Measurements from ENCODE around the gene C6orf136. TPM values are rescaled to one million over a fixed set of nuclear protein-coding genes. Genes with fewer than 3 reads are reported as not detected.
A peak's percentile ranks its signal among the peaks of the same experiment; 100 is the strongest.

The C6orf136 gene
- total and polyA plus RNA-seq, 10 of the 15 experiments (the other 5 are each of a cell fraction or from before 2014, with no cell fraction given): 5.2 to 24.1 (median 14.9) TPM

DNA sequence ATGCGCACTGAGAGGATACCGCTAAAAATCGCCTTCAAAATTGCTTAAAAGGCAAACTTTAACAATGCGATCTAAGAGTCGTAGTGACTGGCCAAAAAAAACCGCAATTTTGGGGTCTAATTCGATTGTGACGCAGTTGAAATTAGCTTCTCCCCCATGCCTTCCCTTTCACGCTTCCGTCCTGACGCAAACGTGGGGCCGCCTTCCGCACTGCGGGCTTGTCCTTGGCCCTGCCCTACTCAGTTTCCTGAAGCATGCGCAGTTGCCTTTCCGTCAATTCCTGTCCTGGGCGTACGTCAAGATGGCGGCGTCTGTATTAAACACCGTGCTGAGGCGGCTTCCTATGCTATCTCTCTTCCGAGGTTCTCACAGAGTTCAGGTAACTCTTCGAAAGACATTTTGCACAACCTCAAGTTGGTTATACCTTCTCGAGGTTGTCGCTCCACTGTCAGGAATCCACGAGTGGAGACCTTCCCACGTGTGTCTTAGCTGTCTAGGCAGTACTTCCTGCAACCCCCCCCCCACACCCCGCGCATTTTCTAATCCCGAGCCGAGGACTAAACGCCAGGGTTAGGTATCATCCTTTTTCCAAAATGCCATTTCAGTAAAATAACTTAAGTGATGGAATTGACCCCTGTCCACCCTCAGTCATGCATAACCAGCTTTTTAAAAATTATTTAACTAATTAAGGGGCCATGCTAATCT lies 29.2 kb upstream of the C6orf136 start, which contains the start of gene MRPS18B (continued):
- TF ChIP-seq RBBP5 (conservative IDR thresholded peaks at IDR 0.05): no peak
- no peak for TF ChIP-seq ZNF274 (IDR thresholded peaks at IDR 0.05; ENCODE audit: insufficient read depth, insufficient read length)
- 0 out of 2 replicates have a peak, but pooled peaks have one; percentile 58 for TF ChIP-seq LARP7 (IDR thresholded peaks at IDR 0.05)
- TF ChIP-seq RUNX3 (IDR thresholded peaks at IDR 0.05; ENCODE audit: low read length): peak; percentile 24; the same call in 1 of the 2 replicates
- peak; percentile 48; the same call in 1 of the 2 replicates for TF ChIP-seq SPI1 (IDR thresholded peaks at IDR 0.05; ENCODE audit: borderline replicate concordance, insufficient read depth, low read depth, low read length)
- no peak for TF ChIP-seq NFYB (IDR thresholded peaks at IDR 0.05; ENCODE audit: insufficient read depth, low read depth, low read length)
- TF ChIP-seq STAT1 (conservative IDR thresholded peaks at IDR 0.05): 0 out of 2 replicates have a peak, but pooled peaks have one; percentile 55
- peak; percentile 43 for TF ChIP-seq PAX8 (IDR thresholded peaks at IDR 0.05)
- TF ChIP-seq BACH1 (IDR thresholded peaks at IDR 0.05; ENCODE audit: borderline replicate concordance): peak; percentile 27; the same call in 1 of the 2 replicates
- no peak for TF ChIP-seq ZNF207 (IDR thresholded peaks at IDR 0.05; ENCODE audit: borderline replicate concordance)
- no peak for TF ChIP-seq TCF7 (IDR thresholded peaks at IDR 0.05; ENCODE audit: borderline replicate concordance)
- TF ChIP-seq, protein P1, sequence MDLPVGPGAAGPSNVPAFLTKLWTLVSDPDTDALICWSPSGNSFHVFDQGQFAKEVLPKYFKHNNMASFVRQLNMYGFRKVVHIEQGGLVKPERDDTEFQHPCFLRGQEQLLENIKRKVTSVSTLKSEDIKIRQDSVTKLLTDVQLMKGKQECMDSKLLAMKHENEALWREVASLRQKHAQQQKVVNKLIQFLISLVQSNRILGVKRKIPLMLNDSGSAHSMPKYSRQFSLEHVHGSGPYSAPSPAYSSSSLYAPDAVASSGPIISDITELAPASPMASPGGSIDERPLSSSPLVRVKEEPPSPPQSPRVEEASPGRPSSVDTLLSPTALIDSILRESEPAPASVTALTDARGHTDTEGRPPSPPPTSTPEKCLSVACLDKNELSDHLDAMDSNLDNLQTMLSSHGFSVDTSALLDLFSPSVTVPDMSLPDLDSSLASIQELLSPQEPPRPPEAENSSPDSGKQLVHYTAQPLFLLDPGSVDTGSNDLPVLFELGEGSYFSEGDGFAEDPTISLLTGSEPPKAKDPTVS (IDR thresholded peaks at IDR 0.05; ENCODE audit: low read depth, low read length): no peak; the same call in 1 of the 2 replicates
- peak; percentile 78 for TF ChIP-seq ATF7 (IDR thresholded peaks at IDR 0.05; ENCODE audit: low read depth)
- TF ChIP-seq ZNF217 (IDR thresholded peaks at IDR 0.05): no peak
- TF ChIP-seq SREBF1 (IDR thresholded peaks at IDR 0.05; ENCODE audit: low read length): no peak
- TF ChIP-seq, protein P2, sequence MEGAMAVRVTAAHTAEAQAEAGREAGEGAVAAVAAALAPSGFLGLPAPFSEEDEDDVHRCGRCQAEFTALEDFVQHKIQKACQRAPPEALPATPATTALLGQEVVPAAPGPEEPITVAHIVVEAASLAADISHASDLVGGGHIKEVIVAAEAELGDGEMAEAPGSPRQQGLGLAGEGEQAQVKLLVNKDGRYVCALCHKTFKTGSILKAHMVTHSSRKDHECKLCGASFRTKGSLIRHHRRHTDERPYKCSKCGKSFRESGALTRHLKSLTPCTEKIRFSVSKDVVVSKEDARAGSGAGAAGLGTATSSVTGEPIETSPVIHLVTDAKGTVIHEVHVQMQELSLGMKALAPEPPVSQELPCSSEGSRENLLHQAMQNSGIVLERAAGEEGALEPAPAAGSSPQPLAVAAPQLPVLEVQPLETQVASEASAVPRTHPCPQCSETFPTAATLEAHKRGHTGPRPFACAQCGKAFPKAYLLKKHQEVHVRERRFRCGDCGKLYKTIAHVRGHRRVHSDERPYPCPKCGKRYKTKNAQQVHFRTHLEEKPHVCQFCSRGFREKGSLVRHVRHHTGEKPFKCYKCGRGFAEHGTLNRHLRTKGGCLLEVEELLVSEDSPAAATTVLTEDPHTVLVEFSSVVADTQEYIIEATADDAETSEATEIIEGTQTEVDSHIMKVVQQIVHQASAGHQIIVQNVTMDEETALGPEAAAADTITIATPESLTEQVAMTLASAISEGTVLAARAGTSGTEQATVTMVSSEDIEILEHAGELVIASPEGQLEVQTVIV (IDR thresholded peaks at IDR 0.05; ENCODE audit: borderline replicate concordance, partially characterized antibody): peak; percentile 80
- TF ChIP-seq SIN3A (IDR thresholded peaks at IDR 0.05; ENCODE audit: low read depth, low read length): peak; percentile 91; the same call in 1 of the 2 replicates
- TF ChIP-seq POLR2AphosphoS2 (IDR thresholded peaks at IDR 0.05; ENCODE audit: low read depth, low read length): peak; percentile 75; the same call in 1 of the 2 replicates
- TF ChIP-seq NR2C2 (IDR thresholded peaks at IDR 0.05; ENCODE audit: borderline replicate concordance, control insufficient read depth, insufficient read length, low read depth): no peak
- TF ChIP-seq RFX5 (IDR thresholded peaks at IDR 0.05; ENCODE audit: low read depth, low read length): no peak
- 0 out of 2 replicates have a peak, but pooled peaks have one; percentile 53 for TF ChIP-seq TARDBP (IDR thresholded peaks at IDR 0.05; ENCODE audit: borderline replicate concordance)
- peak; percentile 56; the same call in 1 of the 2 replicates for TF ChIP-seq NR2C1 (IDR thresholded peaks at IDR 0.05)
- TF ChIP-seq ESRRA (IDR thresholded peaks at IDR 0.05; ENCODE audit: low read length): no peak; the same call in 1 of the 2 replicates
